HepG2 (cell line): ENCODE results near the gene TACC2. TPM values are rescaled to one million over a fixed set of nuclear protein-coding genes. Genes with fewer than 3 reads are reported as not detected.

ENCODE experiments used
- FOXO4 ChIP-seq: sonication (generic); formaldehyde crosslinking; conservative IDR thresholded peaks from 2 replicates; pipeline ENCODE4 v1.8.1; 2023; ENCODE audit warnings: missing genetic modification reagents
- GABPB1 ChIP-seq: IDR thresholded peaks from 2 replicates; pipeline ENCODE4 v1.6.1; 2016; ENCODE audit warnings: mild to moderate bottlenecking, missing genetic modification reagents, moderate library complexity, missing compliant biosample characterization
- HOXA3 ChIP-seq: sonication (generic); formaldehyde crosslinking; IDR thresholded peaks from 2 replicates; pipeline ENCODE4 v1.5.0; 2020; ENCODE audit warnings: missing genetic modification reagents
- IRF2 ChIP-seq: IDR thresholded peaks from 2 replicates; pipeline ENCODE4 v1.6.1; 2018; ENCODE audit warnings: missing genetic modification reagents, missing compliant biosample characterization
- KDM6A ChIP-seq: IDR thresholded peaks from 2 replicates; pipeline ENCODE4 v1.6.1; 2016; ENCODE audit warnings: low read depth
- KLF13 ChIP-seq: sonication (generic); formaldehyde crosslinking; IDR thresholded peaks from 2 replicates; pipeline ENCODE4 v1.4.0; 2020; ENCODE audit warnings: mild to moderate bottlenecking, missing genetic modification reagents
- MIER3 ChIP-seq: IDR thresholded peaks from 2 replicates; pipeline ENCODE4 v1.6.1; 2016; ENCODE audit warnings: missing compliant biosample characterization, borderline replicate concordance
- RELA ChIP-seq: sonication (generic); formaldehyde crosslinking; IDR thresholded peaks from 2 replicates; pipeline ENCODE4 v1.4.0; 2020; ENCODE audit warnings: missing genetic modification reagents
- RFX1 ChIP-seq: fragments of 450-650 bp; IDR thresholded peaks from 2 replicates; pipeline ENCODE4 v1.6.1; 2017
- RXRA ChIP-seq: sonication (generic); formaldehyde crosslinking; IDR thresholded peaks from 2 replicates; pipeline ENCODE4 v1.5.1; 2020; ENCODE audit warnings: missing genetic modification reagents
- XRCC5 ChIP-seq: fragments of 200-400 bp; formaldehyde crosslinking; optimal IDR thresholded peaks from 2 replicates; pipeline ENCODE3; 2017; ENCODE audit warnings: mild to moderate bottlenecking, low read length
- YY1 ChIP-seq: IDR thresholded peaks from 2 replicates; pipeline ENCODE4 v1.6.1; 2011; ENCODE audit warnings: low read length, low read depth, moderate library complexity, mild to moderate bottlenecking; ENCODE audit not compliant: insufficient read depth, insufficient replicate concordance
- ZKSCAN8 ChIP-seq: IDR thresholded peaks from 2 replicates; pipeline ENCODE4 v1.6.1; 2016; ENCODE audit warnings: borderline replicate concordance, missing genetic modification reagents, missing compliant biosample characterization
- ZNF343 ChIP-seq: sonication (generic); formaldehyde crosslinking; IDR thresholded peaks from 2 replicates; pipeline ENCODE4 v1.4.0; 2020; ENCODE audit warnings: mild to moderate bottlenecking, missing genetic modification reagents
- ZNF407 ChIP-seq: sonication (generic); formaldehyde crosslinking; IDR thresholded peaks from one replicate; pipeline ENCODE4 v1.5.1; 2020; ENCODE audit warnings: mild to moderate bottlenecking, missing genetic modification reagents; ENCODE audit errors: not compliant biosample characterization
- ZNF572 ChIP-seq: sonication (generic); formaldehyde crosslinking; IDR thresholded peaks from 2 replicates; pipeline ENCODE4 v1.5.1; 2020; ENCODE audit warnings: mild to moderate bottlenecking, missing genetic modification reagents
- polyA plus RNA-seq, 8 experiments: library from polyadenylated mRNA; depleted of rRNA in 3 of 8; stranded (reverse) in 7 of 8; unstranded in 1 of 8; fragments of >200 nt; fragmentation: Illumina TruSeq in 4 of 8; extraction: Trizol in 4 of 8; gene quantifications; 2 replicates each; pipeline versions ENCODE4 v1.2.1 to v1.2.3, GENCODE V29; 2011 to 2016; ENCODE audit warnings: low read depth in 4 of 8, missing spikeins in 1 of 8, mixed read lengths in 1 of 8; ENCODE audit not compliant: insufficient read depth in 1 of 8
- total RNA-seq, 5 experiments: library from RNA; depleted of rRNA; stranded (reverse); fragments of >200 nt; fragmentation: Illumina TruSeq; extraction: Trizol; gene quantifications; 2 replicates each; pipeline ENCODE4 v1.2.3, GENCODE V29; 2016; ENCODE audit warnings: low read depth in 1 of 5
- TF ChIP-seq, protein P1 (sequence below): sonication (generic); formaldehyde crosslinking; IDR thresholded peaks from 2 replicates; pipeline ENCODE4 v1.8.0; 2022; ENCODE audit warnings: mild to moderate bottlenecking, missing genetic modification reagents

Gene TACC2
- total and polyA plus RNA-seq, 2 of the 13 experiments (the other 11 are each of a cell fraction or from before 2014, with no cell fraction given): 11.8 to 16.0 TPM

- TF ChIP-seq ZNF407 (CRISPR knock-in tag) (peak; percentile 57), IRF2 (peak; percentile 89), XRCC5 (peak; percentile 94), FOXO4 (CRISPR knock-in tag) (no peak), ZNF343 (CRISPR knock-in tag) (peak; percentile 76; the same call in 1 of the 2 replicates), RELA (CRISPR knock-in tag) (no peak), KDM6A (no peak), HOXA3 (CRISPR knock-in tag) (peak; percentile 79), RXRA (no peak), RFX1 (no peak), ZNF572 (no peak), MIER3 (no peak), KLF13 (CRISPR knock-in tag) (no peak), GABPB1 (CRISPR knock-in tag) (peak; percentile 90), YY1 (peak; percentile 69), ZKSCAN8 (CRISPR knock-in tag) (no peak)
- TF ChIP-seq, protein P1, sequence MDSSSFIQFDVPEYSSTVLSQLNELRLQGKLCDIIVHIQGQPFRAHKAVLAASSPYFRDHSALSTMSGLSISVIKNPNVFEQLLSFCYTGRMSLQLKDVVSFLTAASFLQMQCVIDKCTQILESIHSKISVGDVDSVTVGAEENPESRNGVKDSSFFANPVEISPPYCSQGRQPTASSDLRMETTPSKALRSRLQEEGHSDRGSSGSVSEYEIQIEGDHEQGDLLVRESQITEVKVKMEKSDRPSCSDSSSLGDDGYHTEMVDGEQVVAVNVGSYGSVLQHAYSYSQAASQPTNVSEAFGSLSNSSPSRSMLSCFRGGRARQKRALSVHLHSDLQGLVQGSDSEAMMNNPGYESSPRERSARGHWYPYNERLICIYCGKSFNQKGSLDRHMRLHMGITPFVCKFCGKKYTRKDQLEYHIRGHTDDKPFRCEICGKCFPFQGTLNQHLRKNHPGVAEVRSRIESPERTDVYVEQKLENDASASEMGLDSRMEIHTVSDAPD (CRISPR knock-in tag): peak; percentile 66
These were observed 14.2 kb upstream of the TACC2 start, which contains the start of gene NSMCE4A (continued) for GRCh38 chr10:121974535-121975294.
